ENCODE data around the gene CLDND2.

Gene CLDND2

DNA sequence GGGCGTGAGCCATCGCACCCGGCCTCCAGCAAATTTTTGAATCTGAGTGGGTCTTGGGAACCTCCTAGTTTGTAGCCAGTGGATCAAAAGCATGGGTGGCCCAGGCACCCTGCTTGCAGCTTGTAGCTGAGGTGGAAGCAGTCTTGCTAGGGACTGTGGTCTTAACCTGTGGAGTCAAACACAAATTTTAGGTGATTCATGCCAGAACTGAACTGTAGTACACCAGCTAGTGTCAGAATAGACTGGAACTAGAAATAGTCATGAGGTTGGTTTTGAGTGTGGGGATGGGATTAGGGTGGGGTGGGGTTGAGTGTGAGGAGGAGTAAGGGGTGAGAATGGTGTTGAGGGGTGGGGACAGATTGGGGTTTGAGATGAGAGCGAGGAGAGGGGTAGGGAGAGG lies 13.2 kb upstream of the CLDND2 start:
- TF ChIP-seq, protein P1, sequence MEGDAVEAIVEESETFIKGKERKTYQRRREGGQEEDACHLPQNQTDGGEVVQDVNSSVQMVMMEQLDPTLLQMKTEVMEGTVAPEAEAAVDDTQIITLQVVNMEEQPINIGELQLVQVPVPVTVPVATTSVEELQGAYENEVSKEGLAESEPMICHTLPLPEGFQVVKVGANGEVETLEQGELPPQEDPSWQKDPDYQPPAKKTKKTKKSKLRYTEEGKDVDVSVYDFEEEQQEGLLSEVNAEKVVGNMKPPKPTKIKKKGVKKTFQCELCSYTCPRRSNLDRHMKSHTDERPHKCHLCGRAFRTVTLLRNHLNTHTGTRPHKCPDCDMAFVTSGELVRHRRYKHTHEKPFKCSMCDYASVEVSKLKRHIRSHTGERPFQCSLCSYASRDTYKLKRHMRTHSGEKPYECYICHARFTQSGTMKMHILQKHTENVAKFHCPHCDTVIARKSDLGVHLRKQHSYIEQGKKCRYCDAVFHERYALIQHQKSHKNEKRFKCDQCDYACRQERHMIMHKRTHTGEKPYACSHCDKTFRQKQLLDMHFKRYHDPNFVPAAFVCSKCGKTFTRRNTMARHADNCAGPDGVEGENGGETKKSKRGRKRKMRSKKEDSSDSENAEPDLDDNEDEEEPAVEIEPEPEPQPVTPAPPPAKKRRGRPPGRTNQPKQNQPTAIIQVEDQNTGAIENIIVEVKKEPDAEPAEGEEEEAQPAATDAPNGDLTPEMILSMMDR (IDR thresholded peaks at IDR 0.05; ENCODE audit: insufficient read depth, low read depth, low read length, missing control alignments) = no peak
- no peak overlapping the region for H3K4me3 ChIP-seq (ENCODE audit: low read depth, low read length)

GRCh38 chr19:51380379-51380778 lies 11.6 kb upstream of the CLDND2 start:
- TF ChIP-seq, protein P1 (IDR thresholded peaks at IDR 0.05; ENCODE audit: insufficient read depth, low read depth, low read length, missing control alignments) = no peak
- H3K4me3 ChIP-seq (ENCODE audit: low read depth, low read length) = no peak overlapping the region
- no peak for DNase-seq (ENCODE audit: low read depth)

More for the DNA sequence above, 13.2 kb upstream of the CLDND2 start:
- no peak for DNase-seq (ENCODE audit: low read depth)

DNA sequence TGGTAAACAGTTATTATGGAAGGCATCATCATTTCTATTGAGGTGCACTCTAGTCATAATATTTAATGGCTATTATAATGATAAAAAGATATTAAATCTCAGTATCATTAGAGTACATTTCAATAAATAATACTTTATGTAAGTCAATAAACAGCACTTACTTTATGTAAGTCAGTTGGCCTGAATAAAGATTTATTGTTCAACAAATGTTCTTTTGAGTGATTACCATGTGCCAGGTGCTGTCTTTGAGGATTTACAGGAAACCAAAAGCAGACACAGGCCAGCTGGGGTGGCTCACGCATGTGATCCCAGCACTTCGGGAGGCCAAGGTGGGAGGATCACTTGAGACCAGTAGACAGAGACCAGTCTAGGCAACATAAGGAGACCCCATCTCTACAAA lies 8.6 kb upstream of the CLDND2 start:
- no peak for DNase-seq (ENCODE audit: low read depth)
- TF ChIP-seq, protein P1 (IDR thresholded peaks at IDR 0.05; ENCODE audit: insufficient read depth, low read depth, low read length, missing control alignments) = no peak

GRCh38 chr19:51375504-51376221 lies 6.9 kb upstream of the CLDND2 start:
- DNase-seq (ENCODE audit: low read depth) = peak; percentile 81
- TF ChIP-seq, protein P1 (IDR thresholded peaks at IDR 0.05; ENCODE audit: insufficient read depth, low read depth, low read length, missing control alignments) = no peak
- no peak overlapping the region for H3K4me3 ChIP-seq (ENCODE audit: low read depth, low read length)

More for the DNA sequence above, 8.6 kb upstream of the CLDND2 start:
- no peak overlapping the region for H3K4me3 ChIP-seq (ENCODE audit: low read depth, low read length)

- TF ChIP-seq, protein P1 (IDR thresholded peaks at IDR 0.05; ENCODE audit: insufficient read depth, low read depth, low read length, missing control alignments) = no peak
- peak; percentile 80 for DNase-seq (ENCODE audit: low read depth)
- H3K4me3 ChIP-seq (ENCODE audit: low read depth, low read length) = peak within 1 kb of the TSS; percentile 24
Observed at GRCh38 chr19:51372649-51373504, 4.1 kb upstream of the CLDND2 start, which contains the start of gene NKG7. NKG7 (minus strand) TSS chr19:51372654; CDS start chr19:51372535, 119 bp downstream.

DNA sequence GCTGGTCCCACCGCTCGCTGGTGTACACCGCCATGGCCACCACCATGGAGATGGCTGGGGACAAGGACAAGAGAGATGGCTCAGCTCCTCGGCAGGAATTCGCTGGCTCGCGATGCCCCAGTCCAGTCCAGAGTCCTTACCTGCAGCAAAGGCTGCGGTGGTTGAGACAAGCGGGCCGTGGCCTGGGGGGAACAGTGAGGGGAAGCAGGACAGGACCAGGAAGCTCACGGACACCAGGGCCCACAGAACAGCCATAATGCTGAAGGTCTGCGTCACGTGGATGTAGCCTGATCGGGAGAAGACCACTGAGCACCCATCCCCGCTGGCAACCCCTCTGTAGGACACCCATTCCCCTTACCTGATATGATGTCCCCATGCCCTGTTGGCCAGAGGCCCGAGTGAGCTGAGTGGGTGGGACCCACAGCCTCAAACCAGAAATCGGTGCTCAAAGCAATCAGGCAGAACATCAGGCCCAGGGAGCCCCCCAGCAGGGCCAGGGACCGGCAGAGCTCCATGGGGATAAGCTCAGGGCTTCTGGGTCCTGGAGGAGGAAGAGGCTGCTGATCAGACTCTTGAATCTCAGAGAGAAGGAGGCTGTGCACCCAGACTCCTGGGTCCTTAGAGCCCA lies 3.3 kb upstream of the CLDND2 start:
- DNase-seq (ENCODE audit: low read depth) = no peak
- peak overlapping the region; percentile 24 for H3K4me3 ChIP-seq (ENCODE audit: low read depth, low read length)
- TF ChIP-seq, protein P1 (IDR thresholded peaks at IDR 0.05; ENCODE audit: insufficient read depth, low read depth, low read length, missing control alignments) = no peak
